Right forelimb (tissue), 1 donor: ENCODE data around the gene GCLC.
"Not testable (repeated sequence)": the region's sequence is repeated elsewhere in the genome, so short reads cannot be mapped to it uniquely, and the experiment has no call there.

Experiments used
- DNase-seq: peaks from one replicate; pipeline ENCODE4 v3.0.0-alpha.2; 2018

The GCLC gene

GRCh38 chr6:53556986-53557715, 12.2 kb upstream of the GCLC start:
- DNase-seq, result no peak

- DNase-seq, result not testable (repeated sequence)
These were observed 8.7 kb upstream of the GCLC start for GRCh38 chr6:53553600-53553999.

GRCh38 chr6:53551681-53552080, 6.8 kb upstream of the GCLC start:
- DNase-seq, result not testable (repeated sequence)

GRCh38 chr6:53547811-53548496, 3.1 kb upstream of the GCLC start:
- DNase-seq, result peak; percentile 96

GRCh38 chr6:53547166-53547810, 2.4 kb upstream of the GCLC start:
- no peak for DNase-seq

GRCh38 chr6:53546281-53546680, 1.4 kb upstream of the GCLC start:
- DNase-seq, result no peak

GRCh38 chr6:53544217-53544469, 758 bp downstream of the GCLC start:
- DNase-seq, result peak; percentile 49

- no peak for DNase-seq
These were observed 1.3 kb downstream of the GCLC start for GRCh38 chr6:53543359-53544216.

GRCh38 chr6:53541900-53542299, 3.0 kb downstream of the GCLC start:
- no peak for DNase-seq

- DNase-seq, result no peak
These were observed 4.7 kb downstream of the GCLC start for GRCh38 chr6:53540129-53540692.

- DNase-seq, result no peak
These were observed 5.3 kb downstream of the GCLC start for GRCh38 chr6:53539561-53539960.

GRCh38 chr6:53536561-53536960, 8.3 kb downstream of the GCLC start:
- DNase-seq, result no peak

GRCh38 chr6:53532942-53533341, 12.0 kb downstream of the GCLC start:
- no peak for DNase-seq

- no peak for DNase-seq
These were observed 12.7 kb downstream of the GCLC start for GRCh38 chr6:53532061-53532797.

- DNase-seq, result no peak
These were observed 14.0 kb downstream of the GCLC start for GRCh38 chr6:53530780-53531386.

GRCh38 chr6:53530346-53530745, 14.6 kb downstream of the GCLC start:
- no peak for DNase-seq

GRCh38 chr6:53529324-53530036, 15.4 kb downstream of the GCLC start:
- no peak for DNase-seq

- no peak for DNase-seq
These were observed 16.8 kb downstream of the GCLC start for GRCh38 chr6:53528107-53528506.

- DNase-seq, result no peak
These were observed 17.6 kb downstream of the GCLC start for GRCh38 chr6:53527249-53527765.

GRCh38 chr6:53526000-53526399, 18.9 kb downstream of the GCLC start:
- DNase-seq, result no peak

- DNase-seq, result no peak
These were observed 20.5 kb downstream of the GCLC start for GRCh38 chr6:53524455-53524815.
